ENCODE data around the gene PRDM16.

GRCh38 chr1:3479511-3480368, 410.7 kb downstream of the PRDM16 start:
- TF ChIP-seq CTCF (conservative IDR thresholded peaks at IDR 0.05; ENCODE audit: low read length) (no peak), EZH2phosphoT487 (IDR thresholded peaks at IDR 0.05; ENCODE audit: borderline replicate concordance, low read depth, low read length) (no peak)
